SHP77 treated with DMSO at 0.1 percent for 48 hours (cell line): ENCODE results near the gene ZC3H14.

Source experiments
- DNase-seq: peaks from one replicate; lab custom pipeline; 2025; lab: John Stamatoyannopoulos, UW

ZC3H14 gene

DNA sequence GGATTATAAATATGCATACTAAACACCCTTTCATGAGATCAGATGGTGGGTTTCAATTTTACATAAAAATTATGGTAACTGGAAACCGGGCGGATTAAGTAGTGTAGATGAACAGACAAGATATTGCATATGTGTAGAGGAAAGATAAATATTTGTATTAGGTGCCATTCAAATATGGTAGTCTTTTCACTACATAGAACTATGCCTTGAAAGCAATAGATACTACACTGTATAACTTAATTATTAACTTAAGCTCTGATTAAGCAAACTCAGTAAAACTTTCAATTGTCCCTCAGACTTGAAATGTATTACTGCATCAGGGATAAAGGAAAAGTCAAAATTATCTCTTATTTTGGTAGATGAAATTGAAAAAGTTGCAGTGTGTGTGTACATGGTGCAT is 10.0 kb upstream of the ZC3H14 start:
- DNase-seq: no peak

GRCh38 chr14:88553886-88554456 is 8.9 kb upstream of the ZC3H14 start:
- no peak for DNase-seq

DNA sequence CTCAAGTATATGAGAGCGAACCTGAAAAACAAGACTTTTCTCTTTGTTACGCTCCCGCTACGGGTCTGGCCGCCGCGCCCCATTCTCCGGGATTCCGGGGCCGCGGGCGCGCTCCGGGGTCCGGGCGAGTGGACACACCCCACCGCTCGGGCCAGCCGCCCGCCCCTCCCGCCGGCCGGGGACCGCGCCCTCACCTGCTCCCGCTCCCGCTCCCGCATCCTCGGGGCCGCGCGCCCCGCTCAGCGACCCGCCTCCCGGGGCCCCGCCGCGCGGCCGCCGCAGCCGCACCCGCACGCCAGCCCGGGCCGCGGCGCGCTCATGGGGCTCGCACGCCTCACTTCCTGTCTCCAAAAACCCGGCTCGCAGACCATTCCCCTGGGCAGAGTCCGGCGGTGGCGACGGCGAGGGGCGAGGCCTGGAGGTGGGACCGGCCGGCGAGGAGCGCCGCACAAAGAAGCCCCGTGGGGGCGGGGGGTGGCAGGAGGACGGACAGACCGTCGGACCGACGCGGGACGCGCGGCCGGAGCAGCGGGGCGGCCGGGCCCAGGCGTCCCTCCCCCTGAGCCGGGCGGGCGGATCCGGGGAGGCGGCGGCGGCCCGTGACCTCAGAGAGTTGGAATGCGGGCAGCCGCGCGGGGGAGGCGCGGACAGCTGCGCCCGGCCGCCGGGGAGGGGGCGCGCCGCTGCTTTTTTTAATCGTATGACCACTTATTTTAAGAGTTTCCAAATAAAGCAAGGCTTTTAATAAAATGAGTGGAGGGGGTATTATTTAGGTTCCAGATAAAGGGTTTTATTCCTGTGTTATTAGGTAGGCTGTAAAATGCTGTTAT is 8.2 kb upstream of the ZC3H14 start, which contains the start of gene PTPN21:
PTPN21 (minus strand) TSS at position 551 of the 830 bp plus-strand sequence. CDS start 4,590 bp downstream, outside the sequence.
- no peak for DNase-seq

- DNase-seq: no peak
These were observed 6.3 kb upstream of the ZC3H14 start for GRCh38 chr14:88556581-88556980.

GRCh38 chr14:88559852-88560251 is 3.0 kb upstream of the ZC3H14 start:
- no peak for DNase-seq

DNA sequence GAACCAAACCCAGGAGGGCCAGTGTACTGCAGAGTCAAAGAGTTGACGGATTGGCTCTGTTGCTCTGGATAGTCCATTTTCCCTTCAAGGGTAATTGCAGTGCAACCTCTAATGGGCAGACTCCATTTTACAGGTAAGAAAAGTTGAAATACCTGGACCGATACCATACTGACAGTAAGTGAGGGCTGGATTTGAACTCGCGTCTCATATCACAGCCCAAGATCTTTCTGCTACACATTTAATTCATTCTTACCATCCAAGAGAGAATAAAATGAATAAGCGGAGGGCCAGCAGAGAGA is 356 bp upstream of the ZC3H14 start:
- DNase-seq: no peak

DNA sequence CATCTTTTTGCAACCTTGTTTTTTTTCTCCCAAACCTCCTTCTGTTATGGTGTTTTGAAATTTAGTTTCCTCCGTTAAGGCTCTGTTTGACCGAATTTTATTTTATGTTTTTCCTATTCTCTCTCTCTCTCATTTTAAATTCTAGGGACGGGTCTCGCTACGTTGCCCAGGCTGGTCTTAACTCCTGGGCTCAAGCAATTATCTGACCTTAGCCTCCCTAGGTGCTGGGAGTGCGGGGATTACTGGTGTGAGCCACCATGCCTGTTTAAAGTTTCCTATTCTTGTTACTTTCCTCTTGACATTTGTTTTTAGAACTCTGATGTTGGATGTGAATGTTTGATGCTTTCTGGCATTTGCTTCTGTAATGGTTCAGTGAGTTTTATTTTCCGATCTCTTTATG is 1.0 kb downstream of the ZC3H14 start:
- no peak for DNase-seq

DNA sequence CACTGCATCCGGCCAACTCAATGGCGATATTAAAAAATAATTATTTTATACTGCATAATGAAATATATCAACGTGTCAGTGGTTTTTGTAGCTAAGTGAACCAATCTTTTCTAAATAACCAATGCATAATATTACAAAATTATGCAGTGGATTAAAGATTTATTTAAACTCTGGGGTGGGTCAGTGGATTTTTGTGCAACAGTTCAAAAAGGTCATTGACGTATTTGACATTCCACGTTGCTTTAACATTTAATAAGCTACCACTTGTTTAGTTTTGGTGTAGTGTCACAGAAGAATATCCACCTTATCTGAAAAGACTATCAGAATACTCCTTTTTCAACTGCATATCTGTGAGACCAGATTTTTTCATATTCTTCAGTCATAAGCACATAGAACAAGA is 2.6 kb downstream of the ZC3H14 start:
- no peak for DNase-seq

GRCh38 chr14:88568196-88568595 is 5.4 kb downstream of the ZC3H14 start:
- no peak for DNase-seq

DNA sequence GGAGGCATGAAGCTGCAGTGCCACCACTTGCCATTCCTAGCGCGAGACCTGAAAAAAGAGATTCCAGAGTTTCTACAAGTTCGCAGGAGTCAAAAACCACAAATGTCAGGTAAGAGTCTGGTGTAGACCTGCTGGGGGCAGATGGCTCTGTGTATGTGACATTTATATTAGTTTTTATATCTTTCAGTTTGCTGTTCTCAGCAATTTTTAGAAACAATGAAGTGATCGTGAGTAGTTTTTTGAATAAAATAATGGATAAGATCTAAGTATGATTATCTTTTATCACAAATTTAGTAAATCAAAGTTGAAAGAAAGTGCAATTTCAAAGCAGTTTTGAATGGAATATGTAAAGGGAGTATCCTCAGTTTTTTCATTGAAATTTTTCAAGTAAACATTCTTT is 9.3 kb downstream of the ZC3H14 start:
- no peak for DNase-seq

GRCh38 chr14:88576222-88576621 is 13.4 kb downstream of the ZC3H14 start:
- DNase-seq: no peak

- no peak for DNase-seq
These were observed 21.6 kb downstream of the ZC3H14 start for GRCh38 chr14:88584451-88584850.

GRCh38 chr14:88588081-88588480 is 25.2 kb downstream of the ZC3H14 start:
- no peak for DNase-seq

DNA sequence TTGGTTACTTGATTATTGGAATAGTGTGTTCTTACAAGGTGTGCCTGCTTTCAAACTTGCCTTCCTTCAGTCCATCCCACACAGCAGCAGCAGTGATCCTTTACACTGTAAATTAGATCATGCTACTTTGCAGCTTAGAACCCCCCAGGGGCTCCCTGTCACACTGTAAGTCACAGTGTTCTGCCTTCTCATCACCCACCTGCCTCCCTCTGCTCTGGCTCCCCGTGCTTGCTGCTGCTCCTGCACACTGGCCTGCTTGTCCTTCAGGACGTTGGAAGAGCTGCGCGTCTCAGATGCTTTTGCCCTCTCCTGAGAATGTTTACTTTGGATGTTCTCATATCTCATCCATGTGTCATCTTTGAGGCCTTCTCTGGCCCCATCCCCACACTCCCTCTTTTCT is 27.3 kb downstream of the ZC3H14 start:
- no peak for DNase-seq

DNA sequence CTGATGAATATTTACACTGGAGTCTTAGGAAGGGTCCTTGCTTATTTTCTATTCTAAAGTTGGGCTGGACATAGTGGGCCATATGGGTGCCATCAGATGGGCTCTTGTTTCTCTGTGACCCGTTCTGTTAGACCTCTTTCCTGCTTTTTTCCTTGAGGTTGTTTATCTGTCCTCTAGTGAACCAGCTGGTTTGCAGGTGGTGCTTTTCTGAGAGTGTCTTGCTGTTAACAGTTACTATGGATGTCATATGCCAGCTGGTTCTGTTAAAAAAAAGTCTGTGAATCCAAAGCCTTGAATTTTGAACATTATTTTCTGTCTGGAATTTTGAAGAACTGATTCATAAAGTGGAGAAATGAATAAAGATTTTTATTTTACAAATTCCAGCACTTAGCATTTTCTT is 29.2 kb downstream of the ZC3H14 start:
- no peak for DNase-seq

- no peak for DNase-seq
These were observed 34.2 kb downstream of the ZC3H14 start for GRCh38 chr14:88597038-88597437.

GRCh38 chr14:88597601-88598000 is 34.8 kb downstream of the ZC3H14 start:
- no peak for DNase-seq

DNA sequence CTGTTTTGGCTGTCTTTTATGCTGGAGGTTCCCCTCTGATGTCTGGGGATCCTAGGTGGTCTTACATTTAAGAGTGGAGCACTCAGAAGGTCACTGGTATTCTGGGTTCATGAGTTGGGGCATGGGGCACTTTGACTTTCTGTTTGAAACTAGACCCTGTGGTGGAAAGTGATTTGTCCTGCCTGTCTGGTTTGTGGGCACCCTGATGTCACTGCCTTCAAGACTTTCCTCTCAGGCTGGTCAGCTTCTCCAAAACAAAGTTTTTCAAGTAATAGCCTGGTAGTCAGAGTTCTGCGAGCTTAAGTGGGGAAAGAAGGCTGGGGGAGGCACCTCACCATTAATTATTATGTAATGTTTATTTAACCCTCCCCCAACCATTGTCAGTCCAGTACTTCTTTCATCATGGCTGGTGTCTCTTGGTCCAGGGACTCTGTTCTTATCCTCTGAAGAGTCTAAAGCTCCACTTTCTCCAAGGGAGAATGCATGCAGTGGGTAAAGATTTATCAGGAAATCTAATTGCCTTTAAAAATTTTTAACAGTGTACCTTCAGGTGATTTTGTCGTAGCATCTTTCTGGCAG is 35.3 kb downstream of the ZC3H14 start:
- no peak for DNase-seq

DNA sequence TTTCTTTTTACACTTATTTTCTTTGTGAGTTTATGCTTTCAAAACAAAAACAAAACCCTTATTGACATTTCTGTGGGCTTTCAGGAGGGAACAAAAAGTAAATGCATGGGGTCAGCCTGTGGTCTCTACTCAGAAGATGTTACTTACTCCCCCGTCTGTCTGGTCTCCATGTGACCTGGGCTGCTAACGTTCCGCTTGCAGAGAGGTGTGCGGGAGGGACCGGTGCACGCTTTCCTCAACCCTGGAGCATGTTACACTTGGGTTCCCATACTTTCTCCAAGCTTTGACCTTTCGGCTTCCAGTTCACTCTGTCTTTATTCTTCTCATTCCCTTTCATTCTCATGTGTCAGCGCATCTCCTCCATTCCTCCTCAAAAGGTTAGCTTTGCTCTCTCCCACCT is 36.5 kb downstream of the ZC3H14 start:
- no peak for DNase-seq

GRCh38 chr14:88599761-88600439 is 37.1 kb downstream of the ZC3H14 start:
- DNase-seq: no peak

DNA sequence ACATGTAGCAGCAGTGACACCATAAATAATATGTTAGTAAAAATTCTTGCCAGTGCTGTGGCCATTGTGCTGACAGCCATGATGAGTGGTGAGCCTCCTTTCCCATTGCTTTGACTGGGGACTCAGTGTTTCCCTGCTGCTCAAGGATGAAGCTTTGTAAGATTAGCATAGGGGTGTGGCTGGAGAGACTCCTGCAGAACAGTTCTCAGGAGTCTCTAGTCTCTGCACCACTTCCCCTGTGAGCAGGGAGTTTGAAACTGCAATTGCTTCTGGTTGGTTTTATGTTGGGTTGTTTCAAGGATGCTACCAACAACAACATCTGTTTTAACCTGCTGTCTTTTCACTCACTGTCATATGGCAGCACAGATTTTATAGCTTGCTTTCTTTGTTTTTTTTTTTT is 41.4 kb downstream of the ZC3H14 start:
- no peak for DNase-seq

GRCh38 chr14:88605594-88605993 is 42.8 kb downstream of the ZC3H14 start:
- no peak for DNase-seq

GRCh38 chr14:88607829-88608228 is 45.0 kb downstream of the ZC3H14 start:
- no peak for DNase-seq
